K562 (cell line): Measurements from ENCODE around the gene ST7. TPM values are rescaled to one million over a fixed set of nuclear protein-coding genes. Genes with fewer than 3 reads are reported as not detected.
A peak's percentile ranks its signal among the peaks of the same experiment; 100 is the strongest.

ENCODE experiments used
- ARID2 ChIP-seq: fragments of 450-650 bp; IDR thresholded peaks from 2 replicates; pipeline ENCODE4 v1.6.1; 2017; ENCODE audit warnings: antibody characterized with exemption, mild to moderate bottlenecking
- CBFA2T3 ChIP-seq: fragments of 450-650 bp; IDR thresholded peaks from 2 replicates; pipeline ENCODE4 v1.6.1; 2017
- FOXM1 ChIP-seq, 2 experiments: fragments of 450-650 bp in 1 of 2; sonication (generic) in 1 of 2; formaldehyde crosslinking in 1 of 2; IDR thresholded peaks; 2 replicates each; pipeline versions ENCODE4 v1.6.1 to v1.9.0; 2017 to 2022; ENCODE audit warnings: low read depth in 2 of 2, mild to moderate bottlenecking in 2 of 2, missing genetic modification reagents in 1 of 2, moderate library complexity in 1 of 2
- FUS ChIP-seq: fragments of 200-400 bp; formaldehyde crosslinking; optimal IDR thresholded peaks from 2 replicates; pipeline ENCODE3; 2017; ENCODE audit warnings: low read depth, low read length
- GATAD2B ChIP-seq: fragments of 450-650 bp; IDR thresholded peaks from 2 replicates; pipeline ENCODE4 v1.6.1; 2017; ENCODE audit warnings: mild to moderate bottlenecking, borderline replicate concordance
- HLTF ChIP-seq: fragments of 450-650 bp; IDR thresholded peaks from 2 replicates; pipeline ENCODE4 v1.6.1; 2016
- IFI16 ChIP-seq: fragments of 250-450 bp; sonication (Bioruptor Pico); IDR thresholded peaks from 2 replicates; pipeline ENCODE4 v2.1.2; 2022; ENCODE audit warnings: mild to moderate bottlenecking, inconsistent platforms
- KHSRP ChIP-seq: fragments of 450-650 bp; IDR thresholded peaks from 2 replicates; pipeline ENCODE4 v1.6.1; 2017
- KLF6 ChIP-seq: fragments of 250-450 bp; sonication (Bioruptor Pico); IDR thresholded peaks from 2 replicates; pipeline ENCODE4 v1.4.0; 2020; ENCODE audit warnings: mild to moderate bottlenecking, moderate library complexity, borderline replicate concordance
- LEF1 ChIP-seq: fragments of 450-650 bp; IDR thresholded peaks from 2 replicates; pipeline ENCODE4 v1.6.1; 2016; ENCODE audit warnings: mild to moderate bottlenecking
- MTA2 ChIP-seq: fragments of 450-650 bp; IDR thresholded peaks from 2 replicates; pipeline ENCODE4 v1.6.1; 2016; ENCODE audit warnings: low read depth
- PHB2 ChIP-seq: fragments of 450-650 bp; IDR thresholded peaks from 2 replicates; pipeline ENCODE4 v1.6.1; 2017; ENCODE audit warnings: low read depth
- SIRT6 ChIP-seq: IDR thresholded peaks from one replicate; pipeline ENCODE4 v1.6.1; 2012; ENCODE audit warnings: low read depth, mild to moderate bottlenecking, control low read depth, inconsistent platforms, low read length, moderate library complexity
- SRF ChIP-seq, 2 experiments: fragments of 250-450, 450-650 bp in 1 of 2; sonication (Bioruptor Pico) in 1 of 2; sonication (generic) in 1 of 2; formaldehyde crosslinking; IDR thresholded peaks; 2 replicates each; pipeline versions ENCODE4 v1.5.0 to v1.5.1; 2020 to 2022; ENCODE audit warnings: mild to moderate bottlenecking in 1 of 2, missing genetic modification reagents in 1 of 2
- SRSF1 ChIP-seq: fragments of 200-400 bp; formaldehyde crosslinking; IDR thresholded peaks from 2 replicates; pipeline ENCODE4 v1.6.1; 2017; ENCODE audit warnings: mild to moderate bottlenecking, low read depth, low read length, moderate library complexity
- STAG1 ChIP-seq: sonication (generic); formaldehyde crosslinking; IDR thresholded peaks from 2 replicates; pipeline ENCODE4 v1.5.0; 2020; ENCODE audit warnings: missing genetic modification reagents, borderline replicate concordance
- WHSC1 ChIP-seq: IDR thresholded peaks from one replicate; pipeline ENCODE4 v1.6.1; 2012; ENCODE audit warnings: low read length, control low read depth, inconsistent platforms
- XRCC3 ChIP-seq: fragments of 450-650 bp; IDR thresholded peaks from 2 replicates; pipeline ENCODE4 v1.6.1; 2017; ENCODE audit warnings: mild to moderate bottlenecking, moderate library complexity
- XRCC5 ChIP-seq: fragments of 200-400 bp; formaldehyde crosslinking; IDR thresholded peaks from 2 replicates; pipeline ENCODE4 v1.6.1; 2017; ENCODE audit warnings: low read depth, mild to moderate bottlenecking, low read length
- ZC3H8 ChIP-seq: fragments of 450-650 bp; IDR thresholded peaks from 2 replicates; pipeline ENCODE4 v1.6.1; 2017
- ZKSCAN1 ChIP-seq: fragments of 150-350 bp; IDR thresholded peaks from 2 replicates; pipeline ENCODE4 v1.6.1; 2016; ENCODE audit warnings: low read depth, low read length
- ZNF24 ChIP-seq: fragments of 450-650 bp; IDR thresholded peaks from 2 replicates; pipeline ENCODE4 v1.6.1; 2016
- ZNF431 ChIP-seq: sonication (generic); formaldehyde crosslinking; IDR thresholded peaks from 2 replicates; pipeline ENCODE4 v1.8.0; 2022; ENCODE audit warnings: mild to moderate bottlenecking, missing genetic modification reagents
- ZNF695 ChIP-seq: fragments of 450-650 bp; formaldehyde crosslinking; IDR thresholded peaks from 2 replicates; pipeline ENCODE4 v1.4.0; 2020; ENCODE audit warnings: mild to moderate bottlenecking, moderate library complexity
- polyA plus RNA-seq, 8 experiments: library from polyadenylated mRNA; depleted of rRNA in 4 of 8; stranded (reverse) in 5 of 8; unstranded in 3 of 8; fragments of >200 nt; fragmentation: Nextera tagmentation in 2 of 8; fragmentation: Illumina TruSeq in 1 of 8; extraction: Ambion mirVana in 2 of 8; extraction: Trizol in 1 of 8; gene quantifications; 2 replicates each; pipeline versions ENCODE4 v1.2.1 to v1.2.3, GENCODE V29; 2011 to 2014; ENCODE audit warnings: inconsistent platforms in 1 of 8, missing spikeins in 1 of 8
- total RNA-seq, 7 experiments: library from RNA; depleted of rRNA in 6 of 7; stranded (reverse); fragments of >200 nt in 6 of 7; fragmentation: Illumina TruSeq in 2 of 7; extraction: Trizol in 2 of 7; gene quantifications; 2 replicates each; pipeline versions ENCODE4 v1.2.1 to v1.2.3, GENCODE V29; 2011 to 2021; ENCODE audit warnings: low replicate concordance in 1 of 7
- TF ChIP-seq, protein P1 (sequence below), 2 experiments: IDR thresholded peaks in 1 of 2; conservative IDR thresholded peaks in 1 of 2; 2 replicates each; pipeline ENCODE4 v1.6.1; 2016; ENCODE audit warnings: low read depth in 2 of 2, mild to moderate bottlenecking in 1 of 2, missing compliant biosample characterization in 1 of 2, missing genetic modification characterization in 1 of 2, moderate library complexity in 1 of 2
- TF ChIP-seq, protein P2 (sequence below): fragments of 450-650 bp; formaldehyde crosslinking; IDR thresholded peaks from 2 replicates; pipeline ENCODE4 v1.4.0; 2020; ENCODE audit warnings: mild to moderate bottlenecking, moderate library complexity
- TF ChIP-seq, protein P3 (sequence below): sonication (generic); formaldehyde crosslinking; IDR thresholded peaks from 2 replicates; pipeline ENCODE4 v1.8.1; 2023; ENCODE audit warnings: mild to moderate bottlenecking, missing genetic modification reagents

The ST7 gene
- total and polyA plus RNA-seq, 9 of the 15 experiments (the other 6 are each of a cell fraction or from before 2014, with no cell fraction given), result 23.9 to 56.3 (median 36.9) TPM

DNA sequence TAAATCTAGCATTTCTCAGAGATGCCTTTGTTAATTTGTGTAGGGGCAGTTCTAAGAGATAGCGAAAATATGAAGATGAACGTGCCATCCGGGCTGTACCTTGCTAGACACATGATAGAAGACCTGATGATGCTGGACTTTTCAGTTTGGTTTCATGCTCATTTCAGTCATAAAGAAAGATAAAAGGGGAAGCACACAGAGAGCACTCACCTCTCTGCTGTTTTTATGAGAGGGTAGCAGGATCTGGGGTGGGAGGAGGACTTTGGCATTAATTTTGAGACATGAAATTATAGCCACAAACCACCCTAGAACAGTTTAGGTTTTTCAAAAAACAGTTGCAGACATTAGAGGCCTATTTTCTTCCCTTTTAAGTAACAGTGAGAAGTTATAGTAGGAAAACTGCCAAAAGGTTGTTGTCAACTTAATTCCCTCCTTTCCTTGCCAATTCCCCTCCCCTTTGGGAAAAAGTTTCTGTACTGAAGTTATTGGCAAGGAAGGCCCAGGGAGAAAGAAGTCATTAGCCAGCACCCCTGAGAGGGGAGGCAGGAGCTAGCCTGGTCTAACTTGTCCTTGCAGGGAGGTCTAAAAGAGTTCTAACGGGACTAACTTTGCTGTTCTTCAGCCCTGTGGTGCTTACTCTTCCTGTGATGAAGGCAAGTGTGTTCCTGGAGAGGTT is 2.6 kb downstream of the ST7 start (continued):
- TF ChIP-seq XRCC5, result no peak
- TF ChIP-seq ZNF24, result no peak
- TF ChIP-seq ZC3H8, result no peak
- TF ChIP-seq LEF1, result no peak
- TF ChIP-seq HLTF, result no peak
- no peak for TF ChIP-seq XRCC3
- 0 out of 2 replicates have a peak, but pooled peaks have one; percentile 3 for TF ChIP-seq ARID2
- TF ChIP-seq SIRT6, result no peak
- no peak for TF ChIP-seq PHB2
- TF ChIP-seq IFI16 (CRISPR knock-in tag), result no peak
- TF ChIP-seq ZNF431 (CRISPR knock-in tag), result no peak
- TF ChIP-seq KLF6 (CRISPR knock-in tag), result no peak
- peak; percentile 67 for TF ChIP-seq WHSC1
- no peak for TF ChIP-seq ZNF695 (CRISPR knock-in tag)
- TF ChIP-seq, protein P1, sequence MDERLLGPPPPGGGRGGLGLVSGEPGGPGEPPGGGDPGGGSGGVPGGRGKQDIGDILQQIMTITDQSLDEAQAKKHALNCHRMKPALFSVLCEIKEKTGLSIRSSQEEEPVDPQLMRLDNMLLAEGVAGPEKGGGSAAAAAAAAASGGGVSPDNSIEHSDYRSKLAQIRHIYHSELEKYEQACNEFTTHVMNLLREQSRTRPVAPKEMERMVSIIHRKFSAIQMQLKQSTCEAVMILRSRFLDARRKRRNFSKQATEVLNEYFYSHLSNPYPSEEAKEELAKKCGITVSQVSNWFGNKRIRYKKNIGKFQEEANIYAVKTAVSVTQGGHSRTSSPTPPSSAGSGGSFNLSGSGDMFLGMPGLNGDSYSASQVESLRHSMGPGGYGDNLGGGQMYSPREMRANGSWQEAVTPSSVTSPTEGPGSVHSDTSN (CRISPR knock-in tag; IDR thresholded peaks at IDR 0.05; ENCODE audit: low read depth), result no peak
- TF ChIP-seq, protein P1 (tag; conservative IDR thresholded peaks at IDR 0.05; ENCODE audit: low read depth), result no peak
- no peak for TF ChIP-seq GATAD2B
- no peak for TF ChIP-seq MTA2
- TF ChIP-seq, protein P2, sequence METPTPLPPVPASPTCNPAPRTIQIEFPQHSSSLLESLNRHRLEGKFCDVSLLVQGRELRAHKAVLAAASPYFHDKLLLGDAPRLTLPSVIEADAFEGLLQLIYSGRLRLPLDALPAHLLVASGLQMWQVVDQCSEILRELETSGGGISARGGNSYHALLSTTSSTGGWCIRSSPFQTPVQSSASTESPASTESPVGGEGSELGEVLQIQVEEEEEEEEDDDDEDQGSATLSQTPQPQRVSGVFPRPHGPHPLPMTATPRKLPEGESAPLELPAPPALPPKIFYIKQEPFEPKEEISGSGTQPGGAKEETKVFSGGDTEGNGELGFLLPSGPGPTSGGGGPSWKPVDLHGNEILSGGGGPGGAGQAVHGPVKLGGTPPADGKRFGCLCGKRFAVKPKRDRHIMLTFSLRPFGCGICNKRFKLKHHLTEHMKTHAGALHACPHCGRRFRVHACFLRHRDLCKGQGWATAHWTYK (CRISPR knock-in tag), result no peak
- no peak for TF ChIP-seq SRF (CRISPR knock-in tag; IDR thresholded peaks at IDR 0.05)
- no peak for TF ChIP-seq SRSF1
- TF ChIP-seq STAG1 (CRISPR knock-in tag), result no peak
- 0 out of 2 replicates have a peak, but pooled peaks have one; percentile 15 for TF ChIP-seq ZKSCAN1
- no peak for TF ChIP-seq FOXM1 (IDR thresholded peaks at IDR 0.05; ENCODE audit: low read depth)
- TF ChIP-seq FOXM1 (CRISPR knock-in tag; IDR thresholded peaks at IDR 0.05; ENCODE audit: low read depth), result no peak
- TF ChIP-seq FUS, result no peak
- no peak for TF ChIP-seq KHSRP
- TF ChIP-seq CBFA2T3, result no peak
- TF ChIP-seq, protein P3, sequence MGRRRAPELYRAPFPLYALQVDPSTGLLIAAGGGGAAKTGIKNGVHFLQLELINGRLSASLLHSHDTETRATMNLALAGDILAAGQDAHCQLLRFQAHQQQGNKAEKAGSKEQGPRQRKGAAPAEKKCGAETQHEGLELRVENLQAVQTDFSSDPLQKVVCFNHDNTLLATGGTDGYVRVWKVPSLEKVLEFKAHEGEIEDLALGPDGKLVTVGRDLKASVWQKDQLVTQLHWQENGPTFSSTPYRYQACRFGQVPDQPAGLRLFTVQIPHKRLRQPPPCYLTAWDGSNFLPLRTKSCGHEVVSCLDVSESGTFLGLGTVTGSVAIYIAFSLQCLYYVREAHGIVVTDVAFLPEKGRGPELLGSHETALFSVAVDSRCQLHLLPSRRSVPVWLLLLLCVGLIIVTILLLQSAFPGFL (CRISPR knock-in tag), result peak; percentile 74; the same call in 1 of the 2 replicates
